ENCODE measurements around the gene PRTN3. TPM values are rescaled to one million over a fixed set of nuclear protein-coding genes. Genes with fewer than 3 reads are reported as not detected.

Gene PRTN3
- total and polyA plus RNA-seq, 2 experiments from 2014 or later, result not detected

DNA sequence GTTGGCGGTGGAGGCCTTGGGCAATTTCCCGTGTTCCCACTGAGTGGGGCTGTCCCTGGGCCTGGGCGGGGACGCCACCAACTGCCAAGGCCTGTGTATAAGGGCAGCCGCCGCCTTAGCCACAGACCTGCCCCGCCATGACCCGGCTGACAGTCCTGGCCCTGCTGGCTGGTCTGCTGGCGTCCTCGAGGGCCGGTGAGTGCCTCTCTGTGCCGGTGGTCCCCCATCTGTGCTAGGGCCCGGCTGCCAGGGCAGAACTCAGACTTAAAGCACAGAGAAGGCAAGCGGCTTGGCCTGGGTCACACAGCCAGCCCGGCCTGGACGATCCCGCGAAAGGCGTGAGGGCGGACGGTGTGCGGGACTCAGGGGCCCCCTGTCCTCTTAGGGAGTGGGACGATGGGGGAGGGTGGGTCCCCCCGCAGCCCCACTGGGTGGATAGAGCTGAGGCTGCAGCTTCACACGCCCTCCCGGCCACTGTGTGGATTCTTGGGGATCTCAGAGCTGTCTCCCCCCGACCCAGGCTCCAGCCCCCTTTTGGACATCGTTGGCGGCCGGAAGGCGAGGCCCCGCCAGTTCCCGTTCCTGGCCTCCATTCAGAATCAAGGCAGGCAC lies 13.0 kb upstream of the PRTN3 start, which contains the start of gene AZU1:
Gene AZU1 (plus strand): TSS at position 128 of the 612 bp plus-strand sequence. CDS start 10 bp downstream, at position 138.
- no peaks in the 10 kb centered on the region for H3K9me2 ChIP-seq (replicated peaks; ENCODE audit: insufficient read depth)
- DNase-seq (ENCODE audit: low spot score), result no peak
- H3K9me3 ChIP-seq (ENCODE audit: low read depth), result no peaks in the 10 kb centered on the region
- peaks cover 3% of the 10 kb centered on the region for H3K27me3 ChIP-seq
- WGBS (ENCODE audit: low lambda C conversion rate, missing lambda C conversion rate), result 87% methylated on average over 20 of the region's 33 CpGs
- no peak within 1 kb of the TSS for H3K27ac ChIP-seq
- no peak within 1 kb of the TSS for H2AFZ ChIP-seq
- no peaks in the 10 kb centered on the region for H3K36me3 ChIP-seq (replicated peaks; ENCODE audit: insufficient read depth, low read depth)
- no peaks in the 10 kb centered on the region for H3K79me2 ChIP-seq
- H4K20me1 ChIP-seq (ENCODE audit: insufficient read depth, poor library complexity, severe bottlenecking), result no peaks in the 10 kb centered on the region
- TF ChIP-seq EZH2 (IDR thresholded peaks at IDR 0.05; ENCODE audit: borderline replicate concordance), result no peak
- no peak for TF ChIP-seq EZH2phosphoT487 (IDR thresholded peaks at IDR 0.05; ENCODE audit: low read depth, severe bottlenecking, unreplicated experiment)
- TF ChIP-seq, protein P1, sequence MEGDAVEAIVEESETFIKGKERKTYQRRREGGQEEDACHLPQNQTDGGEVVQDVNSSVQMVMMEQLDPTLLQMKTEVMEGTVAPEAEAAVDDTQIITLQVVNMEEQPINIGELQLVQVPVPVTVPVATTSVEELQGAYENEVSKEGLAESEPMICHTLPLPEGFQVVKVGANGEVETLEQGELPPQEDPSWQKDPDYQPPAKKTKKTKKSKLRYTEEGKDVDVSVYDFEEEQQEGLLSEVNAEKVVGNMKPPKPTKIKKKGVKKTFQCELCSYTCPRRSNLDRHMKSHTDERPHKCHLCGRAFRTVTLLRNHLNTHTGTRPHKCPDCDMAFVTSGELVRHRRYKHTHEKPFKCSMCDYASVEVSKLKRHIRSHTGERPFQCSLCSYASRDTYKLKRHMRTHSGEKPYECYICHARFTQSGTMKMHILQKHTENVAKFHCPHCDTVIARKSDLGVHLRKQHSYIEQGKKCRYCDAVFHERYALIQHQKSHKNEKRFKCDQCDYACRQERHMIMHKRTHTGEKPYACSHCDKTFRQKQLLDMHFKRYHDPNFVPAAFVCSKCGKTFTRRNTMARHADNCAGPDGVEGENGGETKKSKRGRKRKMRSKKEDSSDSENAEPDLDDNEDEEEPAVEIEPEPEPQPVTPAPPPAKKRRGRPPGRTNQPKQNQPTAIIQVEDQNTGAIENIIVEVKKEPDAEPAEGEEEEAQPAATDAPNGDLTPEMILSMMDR (IDR thresholded peaks at IDR 0.05; ENCODE audit: poor library complexity), result no peak
- no peak within 1 kb of the TSS for H3K4me3 ChIP-seq
- no peaks in the 10 kb centered on the region for H3K4me1 ChIP-seq (ENCODE audit: insufficient read depth)
- no peak within 1 kb of the TSS for H3K4me2 ChIP-seq

DNA sequence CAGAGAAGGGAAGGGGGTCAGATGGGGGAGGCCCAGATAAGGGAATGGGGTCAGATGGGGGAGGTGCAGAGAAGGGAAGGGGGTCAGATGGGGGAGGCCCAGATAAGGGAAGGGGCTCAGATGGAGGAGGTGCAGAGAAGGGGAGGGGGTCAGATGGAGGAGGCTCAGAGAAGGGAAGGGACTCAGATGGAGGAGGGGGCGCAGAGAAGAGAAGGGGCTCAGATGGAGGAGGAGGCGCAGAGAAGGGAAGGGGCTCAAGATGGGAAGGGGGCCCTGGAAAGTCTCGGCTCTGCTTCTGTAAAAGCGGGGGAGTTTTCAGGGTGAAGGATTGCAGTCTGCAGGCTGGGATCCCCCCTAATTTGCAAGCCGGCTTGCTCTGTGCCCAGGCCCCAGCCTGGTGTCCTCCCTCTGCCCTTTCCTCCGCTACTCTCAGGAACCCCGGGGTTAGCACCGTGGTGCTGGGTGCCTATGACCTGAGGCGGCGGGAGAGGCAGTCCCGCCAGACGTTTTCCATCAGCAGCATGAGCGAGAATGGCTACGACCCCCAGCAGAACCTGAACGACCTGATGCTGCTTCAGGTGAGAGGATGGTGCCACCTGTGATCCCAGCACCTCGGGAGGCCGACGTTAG lies 11.6 kb upstream of the PRTN3 start:
- Histone ChIP-seq H3K79me2 (no peaks in the 10 kb centered on the region), H3K27me3 (no peaks in the 10 kb centered on the region), H3K4me1 (ENCODE audit: insufficient read depth) (no peaks in the 10 kb centered on the region), H2AFZ (no peak overlapping the region), H3K4me2 (no peak overlapping the region), H4K20me1 (ENCODE audit: insufficient read depth, poor library complexity, severe bottlenecking) (no peaks in the 10 kb centered on the region), H3K9me2 (replicated peaks; ENCODE audit: insufficient read depth) (no peaks in the 10 kb centered on the region), H3K4me3 (no peak overlapping the region), H3K9me3 (ENCODE audit: low read depth) (no peaks in the 10 kb centered on the region), H3K36me3 (replicated peaks; ENCODE audit: insufficient read depth, low read depth) (no peaks in the 10 kb centered on the region), H3K27ac (no peak overlapping the region)
- no peak for DNase-seq (ENCODE audit: low spot score)
- WGBS (ENCODE audit: low lambda C conversion rate, missing lambda C conversion rate), result 84% methylated on average over 16 of the region's 18 CpGs
- TF ChIP-seq EZH2 (IDR thresholded peaks at IDR 0.05; ENCODE audit: borderline replicate concordance) (no peak), EZH2phosphoT487 (IDR thresholded peaks at IDR 0.05; ENCODE audit: low read depth, severe bottlenecking, unreplicated experiment) (no peak)
- TF ChIP-seq, protein P1 (IDR thresholded peaks at IDR 0.05; ENCODE audit: poor library complexity), result no peak

DNA sequence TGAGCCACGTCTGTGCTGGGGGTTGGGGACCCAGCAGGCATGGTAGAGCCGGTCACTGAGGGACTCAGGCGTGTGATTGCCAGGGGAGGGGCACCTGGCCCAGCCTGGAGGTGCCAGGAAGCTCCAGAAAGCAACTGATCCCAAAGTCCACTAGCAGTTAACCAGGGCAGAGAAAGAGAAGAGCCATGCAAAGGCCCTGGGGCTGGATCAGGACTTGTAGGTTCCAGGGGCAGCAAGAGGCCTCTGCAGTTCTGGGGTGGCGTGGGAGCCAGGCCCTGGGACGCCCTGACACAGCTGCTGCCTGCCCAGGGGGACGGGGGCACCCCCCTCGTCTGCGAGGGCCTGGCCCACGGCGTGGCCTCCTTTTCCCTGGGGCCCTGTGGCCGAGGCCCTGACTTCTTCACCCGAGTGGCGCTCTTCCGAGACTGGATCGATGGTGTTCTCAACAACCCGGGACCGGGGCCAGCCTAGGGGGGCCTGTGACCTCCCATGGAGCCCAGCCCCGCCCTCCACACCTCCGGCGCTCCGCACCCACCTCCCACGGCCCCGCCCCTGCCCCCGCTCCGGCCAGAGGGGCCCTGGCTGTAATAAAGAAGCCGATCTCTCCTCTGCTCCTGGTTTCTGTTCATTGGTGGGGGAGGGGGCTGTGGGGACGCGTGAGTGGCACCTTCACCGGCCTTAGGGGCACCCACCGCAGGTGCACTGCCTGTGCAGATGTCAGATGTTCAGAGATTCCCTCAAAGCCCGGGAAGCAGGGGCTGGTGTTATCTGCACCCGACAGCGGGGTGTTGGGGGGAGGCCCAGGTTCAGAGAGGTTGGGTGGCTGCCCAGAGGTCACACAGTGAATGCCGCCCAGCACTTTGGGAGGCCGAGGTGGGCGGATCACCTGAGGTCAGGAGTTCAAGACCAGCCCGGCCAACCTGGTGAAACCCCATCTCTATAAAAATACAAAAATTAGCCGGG lies 9.1 kb upstream of the PRTN3 start:
- WGBS (ENCODE audit: low lambda C conversion rate, missing lambda C conversion rate), result 85% methylated on average over 22 of the region's 38 CpGs
- no peaks in the 10 kb centered on the region for H3K27me3 ChIP-seq

More for the DNA sequence above, 9.1 kb upstream of the PRTN3 start:
- no peak overlapping the region for H2AFZ ChIP-seq
- no peaks in the 10 kb centered on the region for H3K4me1 ChIP-seq (ENCODE audit: insufficient read depth)
- no peaks in the 10 kb centered on the region for H3K9me2 ChIP-seq (replicated peaks; ENCODE audit: insufficient read depth)
- no peak overlapping the region for H3K27ac ChIP-seq
- no peaks in the 10 kb centered on the region for H3K9me3 ChIP-seq (ENCODE audit: low read depth)
- H3K36me3 ChIP-seq (replicated peaks; ENCODE audit: insufficient read depth, low read depth), result no peaks in the 10 kb centered on the region
- H3K4me2 ChIP-seq, result no peak overlapping the region
- H3K4me3 ChIP-seq, result no peak overlapping the region
- H4K20me1 ChIP-seq (ENCODE audit: insufficient read depth, poor library complexity, severe bottlenecking), result no peaks in the 10 kb centered on the region
- H3K79me2 ChIP-seq, result no peaks in the 10 kb centered on the region
- no peak for DNase-seq (ENCODE audit: low spot score)
- no peak for TF ChIP-seq EZH2phosphoT487 (IDR thresholded peaks at IDR 0.05; ENCODE audit: low read depth, severe bottlenecking, unreplicated experiment)
- TF ChIP-seq, protein P1 (IDR thresholded peaks at IDR 0.05; ENCODE audit: poor library complexity), result no peak

All from hepatocyte (in vitro differentiated cells).